Calu3 (cell line): ENCODE data around the gene RASSF7. TPM values are rescaled to one million over a fixed set of nuclear protein-coding genes. Genes with fewer than 3 reads are reported as not detected.

ENCODE experiments used
- BruUV-seq: library from RNA; stranded (reverse); fragments of 400-500 nt; replicated peaks from 2 replicates; lab custom pipeline; 2021; lab: Mats Ljungman, UMichigan
- CTCF ChIA-PET: fragments of 300-600 bp; sonication (Branson Sonifier 250); formaldehyde crosslinking; loops from one replicate; lab custom pipeline; 2022; ENCODE audit warnings: antibody characterized with exemption; lab: Charles Lee
- DNase-seq: peaks from one replicate; pipeline ENCODE4 v3.0.0; 2022
- H3K27ac Mint-ChIP-seq: one replicate; pipeline ENCODE4 v1.8.0; 2022; ENCODE audit warnings: mixed read lengths; ENCODE audit not compliant: unreplicated experiment
- H3K27me3 Mint-ChIP-seq: one replicate; pipeline ENCODE4 v1.8.0; 2022; ENCODE audit warnings: mixed read lengths; ENCODE audit not compliant: unreplicated experiment
- H3K36me3 Mint-ChIP-seq: one replicate; pipeline ENCODE4 v1.8.0; 2022; ENCODE audit warnings: mild to moderate bottlenecking, moderate library complexity, mixed read lengths; ENCODE audit not compliant: insufficient read depth, unreplicated experiment
- H3K4me1 Mint-ChIP-seq: one replicate; pipeline ENCODE4 v1.8.0; 2022; ENCODE audit warnings: mild to moderate bottlenecking, low read depth, mixed read lengths; ENCODE audit not compliant: unreplicated experiment
- H3K4me3 Mint-ChIP-seq: one replicate; pipeline ENCODE4 v1.8.0; 2022; ENCODE audit warnings: mild to moderate bottlenecking, low read depth, moderate library complexity, mixed read lengths; ENCODE audit not compliant: unreplicated experiment
- H3K9me3 Mint-ChIP-seq: one replicate; pipeline ENCODE4 v1.8.0; 2022; ENCODE audit warnings: low read depth, mixed read lengths; ENCODE audit not compliant: unreplicated experiment
- CTCF ChIP-seq: fragments of 200-600 bp; IDR thresholded peaks from one replicate; pipeline ENCODE4 v1.8.0; 2022; ENCODE audit warnings: antibody characterized with exemption; ENCODE audit not compliant: unreplicated experiment
- intact Hi-C: fragments of 100-400 bp; cut with micrococcal nuclease; formaldehyde crosslinking; loops from one replicate; pipeline ENCODE4 v1.10.0; 2022; ENCODE audit not compliant: unreplicated experiment
- total RNA-seq: library from RNA; stranded (reverse); gene quantifications from 2 replicates; pipeline ENCODE4 v1.2.3, GENCODE V29; 2022

RASSF7 gene
- total RNA-seq, 1 experiment from 2014 or later, result 93.3 TPM

DNA sequence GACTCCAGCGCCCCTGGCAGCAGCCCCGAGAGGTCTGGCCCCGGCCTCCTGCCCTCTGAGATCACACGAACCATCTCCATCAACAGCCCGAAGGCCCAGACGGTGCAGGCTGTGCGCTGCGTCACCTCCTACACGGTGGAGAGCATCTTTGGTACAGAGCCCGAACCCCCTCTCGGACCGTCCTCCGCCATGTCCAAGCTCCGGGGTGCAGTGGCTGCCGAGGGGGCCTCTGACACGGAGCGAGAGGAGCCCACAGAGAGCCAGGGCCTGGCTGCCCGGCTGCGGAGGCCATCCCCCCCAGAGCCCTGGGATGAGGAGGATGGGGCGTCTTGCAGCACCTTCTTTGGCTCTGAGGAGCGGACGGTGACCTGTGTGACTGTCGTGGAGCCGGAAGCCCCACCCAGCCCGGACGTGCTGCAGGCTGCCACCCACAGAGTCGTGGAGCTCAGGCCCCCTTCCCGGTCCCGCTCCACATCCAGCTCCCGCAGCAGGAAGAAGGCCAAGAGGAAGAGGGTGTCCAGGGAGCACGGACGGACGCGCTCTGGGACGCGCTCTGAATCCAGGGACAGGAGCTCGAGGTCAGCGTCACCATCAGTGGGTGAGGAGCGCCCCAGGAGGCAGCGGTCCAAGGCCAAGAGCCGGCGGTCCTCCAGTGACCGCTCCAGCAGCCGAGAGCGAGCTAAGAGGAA lies 47.3 kb downstream of the RASSF7 start:
- peaks cover 79% of the 10 kb centered on the region for H3K36me3 Mint-ChIP-seq
- no peaks in the 10 kb centered on the region for H3K27me3 Mint-ChIP-seq
- no TSS peak for BruUV-seq
- H3K9me3 Mint-ChIP-seq, result no peaks in the 10 kb centered on the region
- TF ChIP-seq CTCF, result no peak
- H3K4me3 Mint-ChIP-seq, result no peak overlapping the region
- intact Hi-C loops, result no loop called here
- H3K27ac Mint-ChIP-seq, result no peak overlapping the region
- H3K4me1 Mint-ChIP-seq, result no peaks in the 10 kb centered on the region
- DNase-seq, result no peak
- CTCF ChIA-PET, result no interaction called here

GRCh38 chr11:608791-609251 lies 48.1 kb downstream of the RASSF7 start:
- TF ChIP-seq CTCF, result no peak
- Mint-ChIP-seq H3K36me3 (peaks cover 81% of the 10 kb centered on the region), H3K4me3 (no peak overlapping the region), H3K27me3 (no peaks in the 10 kb centered on the region), H3K27ac (no peak overlapping the region), H3K4me1 (no peaks in the 10 kb centered on the region), H3K9me3 (no peaks in the 10 kb centered on the region)
- DNase-seq, result no peak
- CTCF ChIA-PET, result no interaction called here
- no TSS peak for BruUV-seq
- intact Hi-C loops, result no loop called here

- no peak for DNase-seq
- no peaks in the 10 kb centered on the region for H3K9me3 Mint-ChIP-seq
- no TSS peak for BruUV-seq
- peaks cover 81% of the 10 kb centered on the region for H3K36me3 Mint-ChIP-seq
- no peaks in the 10 kb centered on the region for H3K27me3 Mint-ChIP-seq
- no peaks in the 10 kb centered on the region for H3K4me1 Mint-ChIP-seq
- no peak overlapping the region for H3K4me3 Mint-ChIP-seq
- CTCF ChIA-PET, result no interaction called here
- TF ChIP-seq CTCF, result no peak
- H3K27ac Mint-ChIP-seq, result no peak overlapping the region
- intact Hi-C loops, result no loop called here
Measured at GRCh38 chr11:609341-609811, 48.6 kb downstream of the RASSF7 start.

DNA sequence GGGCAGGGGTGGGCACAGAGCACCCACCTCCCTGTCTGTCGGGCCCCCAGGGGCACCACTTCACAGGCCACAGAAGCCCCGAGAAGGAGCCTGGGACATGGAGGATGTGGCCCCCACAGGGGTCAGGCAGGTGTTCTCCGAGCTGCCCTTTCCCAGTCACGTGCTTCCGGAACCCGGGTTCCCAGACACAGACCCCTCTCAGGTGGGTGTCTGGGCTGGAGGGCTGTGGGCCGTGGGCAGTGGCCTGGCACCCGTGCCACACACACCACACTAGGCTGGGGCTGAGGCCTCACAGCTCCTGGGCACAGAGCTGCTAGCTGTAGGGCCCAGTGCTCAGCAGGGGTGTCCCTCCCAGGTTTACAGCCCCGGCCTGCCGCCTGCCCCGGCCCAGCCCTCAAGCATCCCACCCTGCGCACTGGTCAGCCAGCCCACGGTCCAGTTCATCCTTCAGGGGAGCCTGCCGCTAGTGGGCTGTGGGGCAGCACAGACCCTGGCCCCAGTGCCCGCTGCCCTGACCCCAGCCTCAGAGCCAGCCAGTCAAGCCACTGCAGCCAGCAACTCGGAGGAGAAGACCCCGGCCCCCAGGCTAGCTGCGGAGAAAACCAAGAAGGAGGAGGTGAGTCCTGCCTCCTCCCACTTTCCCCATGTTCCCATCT lies 49.5 kb downstream of the RASSF7 start:
- H3K27me3 Mint-ChIP-seq, result no peaks in the 10 kb centered on the region
- peaks cover 88% of the 10 kb centered on the region for H3K36me3 Mint-ChIP-seq
- no peaks in the 10 kb centered on the region for H3K4me1 Mint-ChIP-seq
- H3K4me3 Mint-ChIP-seq, result no peak overlapping the region
- CTCF ChIA-PET, result no interaction called here
- no peaks in the 10 kb centered on the region for H3K9me3 Mint-ChIP-seq
- DNase-seq, result no peak
- TF ChIP-seq CTCF, result no peak
- intact Hi-C loops, result no loop called here
- BruUV-seq, result no TSS peak
- no peak overlapping the region for H3K27ac Mint-ChIP-seq
